GM12878 (cell line): ENCODE data around the gene DCAF15. TPM values are rescaled to one million over a fixed set of nuclear protein-coding genes. Genes with fewer than 3 reads are reported as not detected.

Source experiments
- ATAC-seq: fragments of 200-7000 bp; cut with Tn5 transposase; 3 replicates; pipeline ENCODE4 v1.9.1; 2020; ENCODE audit warnings: mild to moderate bottlenecking, moderate library complexity
- BruUV-seq: library from RNA; stranded (reverse); fragments of 400-500 nt; replicated peaks from 2 replicates; lab custom pipeline; 2021; lab: Mats Ljungman, UMichigan
- CTCF ChIA-PET: fragments of 300-600 bp; sonication (Branson Sonifier 250); formaldehyde crosslinking; extraction: SDS; loops from one replicate; lab custom pipeline; 2021; ENCODE audit warnings: inconsistent platforms; lab: Yijun Ruan, JAX
- POLR2A ChIA-PET: fragments of 350-600 bp; formaldehyde crosslinking; extraction: SDS; loops from one replicate; lab custom pipeline; 2021; ENCODE audit warnings: inconsistent platforms; lab: Charles Lee
- RAD21 ChIA-PET: fragments of 300-600 bp; sonication (Branson Sonifier 250); formaldehyde crosslinking; loops from one replicate; lab custom pipeline; 2023; ENCODE audit warnings: antibody characterized with exemption; ENCODE audit not compliant: unreplicated experiment; lab: Charles Lee
- SMC1A ChIA-PET: fragments of 300-600 bp; sonication (Branson Sonifier 250); formaldehyde crosslinking; loops from one replicate; lab custom pipeline; 2023; ENCODE audit not compliant: unreplicated experiment, uncharacterized antibody; lab: Charles Lee
- DNase-seq: peaks from one replicate; pipeline ENCODE4 v3.0.0-alpha.2; 2011; ENCODE audit warnings: low read depth, low spot score
- FAIRE-seq: peaks from 3 replicates; lab custom pipeline; 2011; peaks lifted over from hg19 to GRCh38; lab: Jason Lieb, UNC
- H2AFZ ChIP-seq: 2 replicates; pipeline ENCODE4 v1.6.0; 2011; ENCODE audit warnings: low read depth, low read length, control low read depth; ENCODE audit not compliant: control insufficient read depth
- H3K27ac ChIP-seq: 2 replicates; pipeline ENCODE4 v1.5.1; 2011; ENCODE audit warnings: control low read depth; ENCODE audit not compliant: control insufficient read depth, insufficient read depth
- H3K27me3 ChIP-seq, 2 experiments: replicated peaks in 1 of 2; 2 replicates each; pipeline versions ENCODE4 v1.6.0 to v1.6.1; 2011; ENCODE audit warnings: low read length in 1 of 2; ENCODE audit not compliant: control insufficient read depth in 2 of 2, insufficient read depth in 2 of 2
- H3K36me3 ChIP-seq, 2 experiments: 2 replicates each; pipeline ENCODE4 v1.5.1; 2011; ENCODE audit warnings: low read length in 1 of 2; ENCODE audit not compliant: control insufficient read depth in 2 of 2, insufficient read depth in 2 of 2
- H3K4me1 ChIP-seq: 2 replicates; pipeline ENCODE4 v1.6.1; 2011; ENCODE audit warnings: mild to moderate bottlenecking, low read length, moderate library complexity, mixed read lengths; ENCODE audit not compliant: control insufficient read depth, insufficient read depth
- H3K4me2 ChIP-seq: 2 replicates; pipeline ENCODE4 v1.6.0; 2011; ENCODE audit warnings: control low read depth; ENCODE audit not compliant: control insufficient read depth, insufficient read depth
- H3K4me3 ChIP-seq: fragments of 200-600 bp; sonication (generic); 2 replicates; pipeline ENCODE4 v1.5.1; 2016
- H3K79me2 ChIP-seq: 2 replicates; pipeline ENCODE4 v1.6.0; 2011; ENCODE audit warnings: low read length; ENCODE audit not compliant: control insufficient read depth, insufficient read depth
- H3K9ac ChIP-seq: 2 replicates; pipeline ENCODE4 v1.8.0; 2011; ENCODE audit warnings: low read length, control low read depth, mixed read lengths; ENCODE audit not compliant: control insufficient read depth, insufficient read depth
- H3K9me3 ChIP-seq: replicated peaks from 3 replicates; pipeline ENCODE4 v1.5.1; 2011; ENCODE audit warnings: mild to moderate bottlenecking, low read length; ENCODE audit not compliant: control insufficient read depth, insufficient read depth
- H4K20me1 ChIP-seq: 2 replicates; pipeline ENCODE4 v1.6.0; 2011; ENCODE audit not compliant: control insufficient read depth, insufficient read depth
- EED ChIP-seq: sonication (generic); IDR thresholded peaks from 2 replicates; pipeline ENCODE4 v1.6.1; 2016; ENCODE audit warnings: antibody characterized with exemption, low read depth
- HDAC6 ChIP-seq: fragments of 200-600 bp; sonication (generic); IDR thresholded peaks from one replicate; pipeline ENCODE4 v1.8.0; 2017; ENCODE audit warnings: antibody characterized with exemption; ENCODE audit not compliant: unreplicated experiment
- IKZF2 ChIP-seq, 2 experiments: fragments of 450-650 bp; IDR thresholded peaks; 2 replicates each; pipeline ENCODE4 v1.6.1; 2017; ENCODE audit warnings: mild to moderate bottlenecking in 2 of 2, moderate library complexity in 2 of 2
- NFYB ChIP-seq: IDR thresholded peaks from 2 replicates; pipeline ENCODE4 v1.6.1; 2011; ENCODE audit warnings: low read depth, mild to moderate bottlenecking, low read length, improper control_type of control experiment, moderate library complexity; ENCODE audit not compliant: insufficient read depth
- NR2C1 ChIP-seq: fragments of 450-650 bp; IDR thresholded peaks from 2 replicates; pipeline ENCODE4 v1.6.1; 2017; ENCODE audit warnings: antibody characterized with exemption, mild to moderate bottlenecking, moderate library complexity
- POLR2AphosphoS2 ChIP-seq: IDR thresholded peaks from 2 replicates; pipeline ENCODE4 v1.6.1; 2011; ENCODE audit warnings: low read depth, mild to moderate bottlenecking, low read length, improper control_type of control experiment, moderate library complexity
- POU2F2 ChIP-seq: IDR thresholded peaks from 3 replicates; pipeline ENCODE4 v1.6.1; 2011; ENCODE audit warnings: low read depth, mild to moderate bottlenecking, low read length, borderline replicate concordance
- RAD21 ChIP-seq: IDR thresholded peaks from 2 replicates; pipeline ENCODE4 v1.6.1; 2011; ENCODE audit warnings: mild to moderate bottlenecking, low read depth, low read length, moderate library complexity; ENCODE audit not compliant: insufficient read depth
- RCOR1 ChIP-seq: conservative IDR thresholded peaks from 2 replicates; pipeline ENCODE4 v1.6.1; 2012; ENCODE audit warnings: low read depth, low read length, improper control_type of control experiment
- SMAD5 ChIP-seq: IDR thresholded peaks from 2 replicates; pipeline ENCODE4 v1.6.1; 2016; ENCODE audit warnings: antibody characterized with exemption, low read depth
- TCF7 ChIP-seq: IDR thresholded peaks from 2 replicates; pipeline ENCODE4 v1.6.1; 2014; ENCODE audit warnings: antibody characterized with exemption, borderline replicate concordance
- ZBTB40 ChIP-seq: fragments of 450-650 bp; IDR thresholded peaks from 2 replicates; pipeline ENCODE4 v1.6.1; 2016; ENCODE audit warnings: mild to moderate bottlenecking, moderate library complexity, borderline replicate concordance
- ZNF274 ChIP-seq: IDR thresholded peaks from one replicate; pipeline ENCODE4 v1.8.0; 2011; ENCODE audit not compliant: insufficient read length, insufficient read depth
- WGBS: methylation state at CpG from one replicate; pipeline ENCODE4 v1.1.6; 2016; ENCODE audit warnings: low lambda C conversion rate; ENCODE audit not compliant: insufficient replicate concordance, insufficient coverage; ENCODE audit errors: missing lambda C conversion rate; 5-methylcytosine and 5-hydroxymethylcytosine counted together
- in situ Hi-C: fragments of 300-500 bp; cut with MboI; formaldehyde crosslinking; loops from 9 replicates; pipeline ENCODE4 v1.14.3; 2018; ENCODE audit warnings: mixed read lengths
- intact Hi-C: fragments of 100-400 bp; cut with micrococcal nuclease; formaldehyde crosslinking; loops from one replicate; pipeline ENCODE4 v1.14.2; 2022; ENCODE audit not compliant: unreplicated experiment
- polyA plus RNA-seq, 11 experiments: library from polyadenylated mRNA; depleted of rRNA in 4 of 11; unstranded in 6 of 11; stranded (reverse) in 5 of 11; fragments of >200 nt; fragmentation: Nextera tagmentation in 4 of 11; fragmentation: Illumina TruSeq in 1 of 11; extraction: Ambion mirVana in 4 of 11; extraction: Trizol in 1 of 11; gene quantifications; 1 replicate in 1 of 11; 2 replicates in 10 of 11; pipeline versions ENCODE4 v1.2.1 to v1.2.3, GENCODE V29; 2011 to 2016; ENCODE audit warnings: inconsistent platforms in 2 of 11, missing spikeins in 2 of 11, low read depth in 1 of 11
- total RNA-seq, 4 experiments: library from RNA; depleted of rRNA in 3 of 4; stranded (reverse); fragments of >200 nt in 3 of 4; fragmentation: Illumina TruSeq in 1 of 4; extraction: Trizol in 1 of 4; gene quantifications; 2 replicates each; pipeline versions ENCODE4 v1.2.1 to v1.2.3, GENCODE V29; 2013 to 2021

Gene DCAF15
- total and polyA plus RNA-seq, 10 of the 15 experiments (the other 5 are each of a cell fraction or from before 2014, with no cell fraction given) = 0.16 to 63.4 (median 26.6) TPM

GRCh38 chr19:13974073-13974472, 21.8 kb downstream of the DCAF15 start:
- no TSS peak for BruUV-seq
- Histone ChIP-seq H3K4me2 (no peak overlapping the region), H2AFZ (no peak overlapping the region), H3K9me3 (no peaks in the 10 kb centered on the region), H3K4me1 (no peaks in the 10 kb centered on the region), H3K9ac (no peak overlapping the region), H4K20me1 (no peaks in the 10 kb centered on the region), H3K36me3 (peaks cover 0 to 2% of the 10 kb centered on the region in 2 experiments; a peak in 2 of 4 replicates)
- WGBS = 83% methylated on average over 12 of the region's 12 CpGs
- SMC1A ChIA-PET = interaction anchor here (1.4 kb wide), 1 partner anchor 21 kb away, joined by 3 read pairs; the partner anchor contains the start of gene DCAF15
- FAIRE-seq (no peak), DNase-seq (no peak)
- in situ Hi-C loops = no loop called here
- TF ChIP-seq TCF7 = no peak
- peak; percentile 53; the same call in 1 of the 2 replicates for TF ChIP-seq NFYB
- no peak for TF ChIP-seq SMAD5
- TF ChIP-seq, all 136 proteins: peak for 1
- no peak overlapping the region for H3K27ac ChIP-seq
- ATAC-seq = peak; percentile 71; the same call in 2 of the 3 replicates
- ChIA-PET RAD21 (no interaction called here), CTCF (interaction anchor here (0.8 to 1.5 kb wide), 4 partner anchors 13 to 85 kb away, joined by 3 to 4 read pairs (median 4); no protein-coding TSS in a partner anchor), POLR2A (no interaction called here)
- H3K27me3 ChIP-seq = no peaks in the 10 kb centered on the region
- H3K4me3 ChIP-seq = no peak overlapping the region
- intact Hi-C loops = no loop called here
- no peaks in the 10 kb centered on the region for H3K79me2 ChIP-seq

DNA sequence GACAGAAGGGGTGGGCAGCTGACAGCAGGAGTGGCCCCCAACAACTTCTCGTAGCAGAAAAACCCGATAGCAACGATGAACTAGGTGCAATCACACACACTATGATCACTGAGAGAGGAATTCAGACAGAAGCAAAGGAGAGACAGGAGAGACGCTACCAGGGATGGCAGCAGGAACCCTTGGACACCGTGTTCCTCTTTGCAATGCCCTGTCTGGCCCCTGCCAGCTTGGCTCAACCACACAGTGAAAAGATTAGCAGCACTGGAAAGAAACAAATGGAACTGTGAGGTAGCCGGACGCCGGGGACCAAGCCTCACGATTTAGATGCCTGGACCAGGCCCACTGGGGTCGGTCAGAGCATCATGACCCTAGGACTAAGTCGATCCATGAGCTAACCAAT, 23.6 kb downstream of the DCAF15 start:
- Histone ChIP-seq H3K4me1 (no peaks in the 10 kb centered on the region), H4K20me1 (no peaks in the 10 kb centered on the region), H3K4me2 (no peak overlapping the region), H2AFZ (no peak overlapping the region), H3K36me3 (no peaks in the 10 kb centered on the region), H3K27me3 (no peaks in the 10 kb centered on the region), H3K27ac (no peak overlapping the region), H3K9ac (no peak overlapping the region), H3K4me3 (no peak overlapping the region), H3K9me3 (no peaks in the 10 kb centered on the region), H3K79me2 (no peaks in the 10 kb centered on the region)
- RAD21 ChIA-PET = interaction anchor here (1.2 kb wide), 1 partner anchor 10 kb away, joined by 3 read pairs; no protein-coding TSS in a partner anchor
- WGBS = 80% methylated on average over 11 of the region's 11 CpGs
- no peak for FAIRE-seq
- in situ Hi-C loops (no loop called here), intact Hi-C loops (no loop called here)
- SMC1A ChIA-PET = no interaction called here
- ATAC-seq = no peak
- CTCF ChIA-PET = no interaction called here
- BruUV-seq = no TSS peak
- no peak for DNase-seq
- POLR2A ChIA-PET = interaction anchor here (1.1 kb wide), 1 partner anchor 84 kb away, joined by 3 read pairs; no protein-coding TSS in a partner anchor
- no peak for TF ChIP-seq ZNF274
- TF ChIP-seq EED = no peak
- no peak for TF ChIP-seq ZBTB40
- no peak for TF ChIP-seq IKZF2 (IDR thresholded peaks at IDR 0.05)
- TF ChIP-seq NR2C1 = no peak
- TF ChIP-seq POU2F2 = no peak
- no peak for TF ChIP-seq RCOR1
- TF ChIP-seq RAD21 = no peak
- TF ChIP-seq POLR2AphosphoS2 = no peak
- TF ChIP-seq HDAC6 = no peak
